Measurements from ENCODE around the gene GJD3. TPM values are rescaled to one million over a fixed set of nuclear protein-coding genes. Genes with fewer than 3 reads are reported as not detected.

Gene GJD3
- total and polyA plus RNA-seq, 9 of the 15 experiments (the other 6 are each of a cell fraction or from before 2014, with no cell fraction given): 0.17 to 0.38 TPM; not detected in 7

GRCh38 chr17:40399185-40399584 is 34.6 kb upstream of the GJD3 start:
- ChIA-PET CTCF (ENCODE audit: low intra/inter-chr PET ratio) (interaction anchor here (0.6 to 2.8 kb wide), 9 partner anchors 33 to 392 kb away, joined by 3 to 24 read pairs (median 4); partner anchors contain the start of gene IGFBP4), POLR2A (interaction anchor here (0.6 kb wide), 1 partner anchor 18 kb away, joined by 3 read pairs; the partner anchor contains the start of gene TOP2A)
- FAIRE-seq (no peak), DNase-seq (ENCODE audit: extremely low read depth in 1 of 4, low spot score in 3 of 4) (peak; percentile 26 to 66 (median 38)), ATAC-seq (peak; percentile 84)
- no peak overlapping the region for H3K27ac ChIP-seq (ENCODE audit: extremely low read depth, low read depth, low read length)
- no peak overlapping the region for H3K4me2 ChIP-seq (ENCODE audit: insufficient read depth, low read length)
- no peaks in the 10 kb centered on the region for H3K9me1 ChIP-seq (ENCODE audit: control insufficient read depth, insufficient read depth, low read length)
- H3K36me3 ChIP-seq (ENCODE audit: control insufficient read depth, insufficient read depth, low read length): peaks cover 98% of the 10 kb centered on the region
- no TSS peak for BruUV-seq (replicated peaks)
- TF ChIP-seq ATF7 (IDR thresholded peaks at IDR 0.05) (no peak), ZNF551 (CRISPR knock-in tag; IDR thresholded peaks at IDR 0.05) (no peak), REST (IDR thresholded peaks at IDR 0.05; ENCODE audit: borderline replicate concordance) (peak; percentile 68; the same call in 1 of the 2 replicates), REST (CRISPR knock-in tag; IDR thresholded peaks at IDR 0.05; ENCODE audit: low read depth) (no peak), ZNF384 (IDR thresholded peaks at IDR 0.05; ENCODE audit: low read depth, low read length) (peak; percentile 67), SUPT5H (IDR thresholded peaks at IDR 0.05) (peak; percentile 20; the same call in 1 of the 2 replicates), SMC3 (conservative IDR thresholded peaks at IDR 0.05; ENCODE audit: insufficient read depth, low read depth, low read length) (0 out of 2 replicates have a peak, but pooled peaks have one; percentile 5), CTCF (IDR thresholded peaks at IDR 0.05 in 2 of 3, conservative IDR thresholded peaks at IDR 0.05 in 1 of 3; ENCODE audit: insufficient read depth in 2 of 3, low read depth in 1 of 3, low read length in 3 of 3) (peak; percentile 32 to 58 (median 50); a peak in 5 of 6 replicates), RAD21 (CRISPR knock-in tag; conservative IDR thresholded peaks at IDR 0.05 in 1 of 2, IDR thresholded peaks at IDR 0.05 in 1 of 2) (peak; percentile 38 to 52)
- TF ChIP-seq, protein P1, sequence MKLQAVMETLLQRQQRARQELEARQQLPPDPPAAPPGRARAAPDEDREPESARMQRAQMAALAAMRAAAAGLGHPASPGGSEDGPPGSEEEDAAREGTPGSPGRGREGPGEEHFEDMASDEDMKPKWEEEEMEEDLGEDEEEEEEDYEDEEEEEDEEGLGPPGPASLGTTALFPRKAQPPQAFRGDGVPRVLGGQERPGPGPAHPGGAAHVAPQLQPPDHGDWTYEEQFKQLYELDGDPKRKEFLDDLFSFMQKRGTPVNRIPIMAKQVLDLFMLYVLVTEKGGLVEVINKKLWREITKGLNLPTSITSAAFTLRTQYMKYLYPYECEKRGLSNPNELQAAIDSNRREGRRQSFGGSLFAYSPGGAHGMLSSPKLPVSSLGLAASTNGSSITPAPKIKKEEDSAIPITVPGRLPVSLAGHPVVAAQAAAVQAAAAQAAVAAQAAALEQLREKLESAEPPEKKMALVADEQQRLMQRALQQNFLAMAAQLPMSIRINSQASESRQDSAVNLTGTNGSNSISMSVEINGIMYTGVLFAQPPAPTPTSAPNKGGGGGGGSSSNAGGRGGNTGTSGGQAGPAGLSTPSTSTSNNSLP (IDR thresholded peaks at IDR 0.05; ENCODE audit: borderline replicate concordance, low read depth, low read length): peak; percentile 92
- intact Hi-C loops (cut with micrococcal nuclease): no loop called here
- H3K9ac ChIP-seq (ENCODE audit: insufficient read depth in 1 of 2, low read depth in 2 of 2, low read length in 2 of 2): no peak overlapping the region
- no peaks in the 10 kb centered on the region for H3K9me3 ChIP-seq (replicated peaks; ENCODE audit: control insufficient read depth, insufficient read depth, low read depth, low read length)
- no peak overlapping the region for H3K4me3 ChIP-seq
- WGBS (ENCODE audit: insufficient coverage, low coverage, missing lambda C conversion rate): 83% methylated on average over 4 of the region's 4 CpGs
- no peak overlapping the region for H2AFZ ChIP-seq (ENCODE audit: low read depth, low read length)
- in situ Hi-C loops (cut with MboI): no loop called here
- H3K79me2 ChIP-seq (ENCODE audit: control insufficient read depth, insufficient read depth, low read length): no peaks in the 10 kb centered on the region
- no peaks in the 10 kb centered on the region for H3K27me3 ChIP-seq (ENCODE audit: control insufficient read depth in 2 of 2, insufficient read depth in 2 of 2, low read length in 2 of 2)
- no peaks in the 10 kb centered on the region for H3K4me1 ChIP-seq (replicated peaks in 1 of 2; ENCODE audit: control insufficient read depth in 2 of 2, insufficient read depth in 2 of 2, low read length in 2 of 2)
- H4K20me1 ChIP-seq (replicated peaks; ENCODE audit: control insufficient read depth, insufficient read depth, low read length): no peaks in the 10 kb centered on the region

All from K562 (cell line).